NCI-H1694 treated with DMSO at 0.1 percent for 48 hours (cell line): Measurements from ENCODE around the gene GYPC.
"Not testable (repeated sequence)": the region's sequence is repeated elsewhere in the genome, so short reads cannot be mapped to it uniquely, and the experiment has no call there.

Source experiments
- DNase-seq: peaks from one replicate; lab custom pipeline; 2025; lab: John Stamatoyannopoulos, UW

GYPC gene

GRCh38 chr2:126699716-126700581 lies 44.0 kb downstream of the GYPC start:
- DNase-seq, result no peak

GRCh38 chr2:126700677-126701076 lies 44.7 kb downstream of the GYPC start:
- DNase-seq, result no peak

- no peak for DNase-seq
Observed at GRCh38 chr2:126703311-126703710, 47.4 kb downstream of the GYPC start.

GRCh38 chr2:126704434-126705160 lies 48.6 kb downstream of the GYPC start:
- DNase-seq, result no peak

GRCh38 chr2:126707191-126707590 lies 51.2 kb downstream of the GYPC start:
- DNase-seq, result no peak

- DNase-seq, result no peak
Observed at GRCh38 chr2:126707941-126708340, 52.0 kb downstream of the GYPC start.

GRCh38 chr2:126714191-126714965 lies 58.4 kb downstream of the GYPC start:
- DNase-seq, result no peak

GRCh38 chr2:126715111-126715510 lies 59.2 kb downstream of the GYPC start:
- DNase-seq, result no peak

- no peak for DNase-seq
Observed at GRCh38 chr2:126715576-126716406, 59.8 kb downstream of the GYPC start.

GRCh38 chr2:126717277-126717676 lies 61.3 kb downstream of the GYPC start:
- not testable (repeated sequence) for DNase-seq

GRCh38 chr2:126717928-126718327 lies 62.0 kb downstream of the GYPC start:
- DNase-seq, result no peak

- DNase-seq, result no peak
Observed at GRCh38 chr2:126719191-126719832, 63.4 kb downstream of the GYPC start.

- DNase-seq, result no peak
Observed at GRCh38 chr2:126719833-126720351, 63.9 kb downstream of the GYPC start.

- no peak for DNase-seq
Observed at GRCh38 chr2:126720638-126721037, 64.7 kb downstream of the GYPC start.

- DNase-seq, result no peak
Observed at GRCh38 chr2:126722081-126722480, 66.1 kb downstream of the GYPC start.

GRCh38 chr2:126722546-126722945 lies 66.6 kb downstream of the GYPC start:
- no peak for DNase-seq

- no peak for DNase-seq
Observed at GRCh38 chr2:126723281-126723815, 67.4 kb downstream of the GYPC start.

GRCh38 chr2:126725580-126725979 lies 69.6 kb downstream of the GYPC start:
- no peak for DNase-seq

GRCh38 chr2:126729896-126730295 lies 73.9 kb downstream of the GYPC start:
- DNase-seq, result no peak

GRCh38 chr2:126730655-126731054 lies 74.7 kb downstream of the GYPC start:
- DNase-seq, result no peak

GRCh38 chr2:126731353-126731752 lies 75.4 kb downstream of the GYPC start:
- DNase-seq, result no peak
